ENCODE data around the gene ALOX5.

- no peak for TF ChIP-seq EP300 (IDR thresholded peaks at IDR 0.05)
- TF ChIP-seq, protein P1, sequence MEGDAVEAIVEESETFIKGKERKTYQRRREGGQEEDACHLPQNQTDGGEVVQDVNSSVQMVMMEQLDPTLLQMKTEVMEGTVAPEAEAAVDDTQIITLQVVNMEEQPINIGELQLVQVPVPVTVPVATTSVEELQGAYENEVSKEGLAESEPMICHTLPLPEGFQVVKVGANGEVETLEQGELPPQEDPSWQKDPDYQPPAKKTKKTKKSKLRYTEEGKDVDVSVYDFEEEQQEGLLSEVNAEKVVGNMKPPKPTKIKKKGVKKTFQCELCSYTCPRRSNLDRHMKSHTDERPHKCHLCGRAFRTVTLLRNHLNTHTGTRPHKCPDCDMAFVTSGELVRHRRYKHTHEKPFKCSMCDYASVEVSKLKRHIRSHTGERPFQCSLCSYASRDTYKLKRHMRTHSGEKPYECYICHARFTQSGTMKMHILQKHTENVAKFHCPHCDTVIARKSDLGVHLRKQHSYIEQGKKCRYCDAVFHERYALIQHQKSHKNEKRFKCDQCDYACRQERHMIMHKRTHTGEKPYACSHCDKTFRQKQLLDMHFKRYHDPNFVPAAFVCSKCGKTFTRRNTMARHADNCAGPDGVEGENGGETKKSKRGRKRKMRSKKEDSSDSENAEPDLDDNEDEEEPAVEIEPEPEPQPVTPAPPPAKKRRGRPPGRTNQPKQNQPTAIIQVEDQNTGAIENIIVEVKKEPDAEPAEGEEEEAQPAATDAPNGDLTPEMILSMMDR (IDR thresholded peaks at IDR 0.05): no peak
These were observed 24.6 kb downstream of the ALOX5 start for GRCh38 chr10:45398595-45398994.
